ENCODE results near the gene INAFM2.

The INAFM2 gene

DNA sequence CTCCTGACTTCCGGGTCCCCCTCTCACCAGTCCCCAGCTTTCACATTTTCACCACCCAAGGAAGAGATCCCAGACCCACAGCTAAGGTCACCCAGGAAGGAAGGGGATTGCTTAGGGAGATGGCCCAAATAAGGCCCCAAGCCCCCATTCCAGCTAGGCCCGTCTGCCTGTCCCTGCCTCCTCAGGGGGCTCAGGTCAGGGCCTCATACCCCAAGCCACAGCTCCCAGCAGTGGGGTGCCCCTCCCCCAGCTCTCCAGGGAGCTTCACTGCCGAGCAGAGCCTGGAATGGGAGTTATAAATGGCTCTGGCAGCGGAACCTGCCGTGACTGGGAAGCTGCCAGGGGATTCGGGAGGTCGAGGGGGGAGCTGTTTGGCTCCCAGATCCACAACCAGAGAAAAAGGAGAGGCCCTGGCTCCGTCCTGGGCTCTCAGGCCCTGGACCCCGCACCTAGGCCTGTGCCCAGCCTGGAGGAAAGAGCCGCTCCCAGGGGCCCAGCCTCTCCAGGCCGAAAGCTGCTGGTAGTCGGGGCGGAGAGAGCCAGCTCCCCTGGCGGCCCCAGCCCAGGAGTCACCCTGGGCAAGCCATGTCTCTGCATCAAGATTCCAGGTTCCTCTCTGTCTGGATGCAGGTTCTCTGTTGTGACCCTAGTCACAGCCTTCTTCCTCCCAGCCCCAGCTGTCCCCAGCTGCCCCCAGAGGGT is 16.7 kb downstream of the INAFM2 start:
- DNase-seq (ENCODE audit: extremely low read depth, low read depth) = peak; percentile 54
- TF ChIP-seq, protein P1, sequence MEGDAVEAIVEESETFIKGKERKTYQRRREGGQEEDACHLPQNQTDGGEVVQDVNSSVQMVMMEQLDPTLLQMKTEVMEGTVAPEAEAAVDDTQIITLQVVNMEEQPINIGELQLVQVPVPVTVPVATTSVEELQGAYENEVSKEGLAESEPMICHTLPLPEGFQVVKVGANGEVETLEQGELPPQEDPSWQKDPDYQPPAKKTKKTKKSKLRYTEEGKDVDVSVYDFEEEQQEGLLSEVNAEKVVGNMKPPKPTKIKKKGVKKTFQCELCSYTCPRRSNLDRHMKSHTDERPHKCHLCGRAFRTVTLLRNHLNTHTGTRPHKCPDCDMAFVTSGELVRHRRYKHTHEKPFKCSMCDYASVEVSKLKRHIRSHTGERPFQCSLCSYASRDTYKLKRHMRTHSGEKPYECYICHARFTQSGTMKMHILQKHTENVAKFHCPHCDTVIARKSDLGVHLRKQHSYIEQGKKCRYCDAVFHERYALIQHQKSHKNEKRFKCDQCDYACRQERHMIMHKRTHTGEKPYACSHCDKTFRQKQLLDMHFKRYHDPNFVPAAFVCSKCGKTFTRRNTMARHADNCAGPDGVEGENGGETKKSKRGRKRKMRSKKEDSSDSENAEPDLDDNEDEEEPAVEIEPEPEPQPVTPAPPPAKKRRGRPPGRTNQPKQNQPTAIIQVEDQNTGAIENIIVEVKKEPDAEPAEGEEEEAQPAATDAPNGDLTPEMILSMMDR (IDR thresholded peaks at IDR 0.05; ENCODE audit: low read depth, low read length) = no peak

DNA sequence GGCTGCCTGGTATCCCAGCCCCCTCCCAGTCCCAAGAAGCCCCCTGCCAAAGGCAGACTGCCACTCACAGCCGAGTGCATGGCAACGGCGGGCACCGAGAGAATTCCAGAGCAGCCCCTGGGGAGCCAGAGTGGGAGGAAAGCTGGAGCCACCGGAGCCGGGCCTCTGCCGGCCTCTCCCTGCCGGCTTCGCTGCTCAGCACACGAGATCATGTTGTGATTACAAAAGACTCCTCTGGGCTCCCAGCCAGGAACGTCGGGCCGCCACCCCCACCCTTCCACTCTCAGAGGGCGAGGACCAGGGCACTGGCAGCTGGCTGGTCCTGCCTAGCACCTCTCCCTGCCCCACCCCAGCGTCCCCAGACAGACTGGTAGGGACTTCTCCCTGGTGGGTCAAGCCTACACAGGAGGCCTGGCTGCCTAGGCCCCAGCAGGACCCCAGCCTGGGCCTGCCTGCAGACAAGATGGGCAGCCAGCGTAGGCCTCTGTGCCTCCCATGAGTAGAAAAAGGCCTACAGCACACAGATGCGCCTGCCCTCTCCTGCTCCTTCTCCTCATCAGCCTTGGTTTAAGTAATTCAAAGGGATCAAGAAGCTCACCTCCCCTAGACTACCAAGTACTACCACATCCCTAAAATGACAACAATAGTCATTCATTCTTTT is 17.4 kb downstream of the INAFM2 start, which contains the start of gene CCDC9B:
TSS of gene CCDC9B (minus strand) at position 200 of the 661 bp plus-strand sequence. CDS start at position 80, 120 bp downstream.
- TF ChIP-seq, protein P1 (IDR thresholded peaks at IDR 0.05; ENCODE audit: low read depth, low read length) = no peak
- peak; percentile 74 for DNase-seq (ENCODE audit: extremely low read depth, low read depth)

DNA sequence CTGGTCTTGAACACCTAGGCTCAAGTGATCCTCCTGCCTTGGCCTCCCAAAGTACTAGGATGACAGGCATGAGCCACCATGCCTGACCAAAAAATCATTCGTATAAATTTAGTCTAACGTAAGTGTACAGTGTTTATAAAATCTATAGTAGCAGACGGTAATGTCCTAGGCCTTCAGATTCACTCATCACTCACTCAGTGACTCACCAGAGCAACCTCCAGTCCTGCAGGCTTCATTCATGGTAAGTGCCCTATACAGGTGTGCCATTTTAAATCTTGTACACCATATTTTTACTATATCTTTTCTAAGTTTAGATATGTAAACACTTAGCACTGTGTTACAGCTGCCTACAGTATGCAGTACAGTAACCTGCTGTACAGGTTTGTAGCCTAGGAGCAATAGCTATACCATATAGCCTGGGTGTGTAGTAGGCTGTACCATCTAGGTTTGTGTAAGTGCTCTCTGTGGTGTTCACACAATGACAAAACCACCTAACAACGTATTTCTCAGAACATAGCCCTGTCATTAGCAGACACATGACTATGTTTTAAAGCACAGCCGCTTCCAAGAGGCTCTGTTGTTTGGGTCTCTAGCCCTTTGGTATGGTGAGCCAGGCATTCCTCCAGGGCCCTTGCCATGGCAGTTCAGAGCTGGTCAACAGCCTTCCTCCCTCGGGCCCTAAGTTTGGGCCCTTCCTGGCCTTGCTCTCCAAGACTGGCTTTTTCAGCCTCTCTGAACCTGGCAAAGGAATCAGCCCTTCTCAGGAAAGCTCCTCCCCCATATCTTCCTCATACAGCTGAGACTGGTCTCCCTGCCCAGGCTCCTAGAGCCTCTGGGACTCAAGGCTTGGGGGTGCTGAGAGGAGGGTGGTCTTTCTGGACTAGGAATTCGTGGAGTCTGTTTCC is 19.2 kb downstream of the INAFM2 start:
- TF ChIP-seq, protein P1 (IDR thresholded peaks at IDR 0.05; ENCODE audit: low read depth, low read length) = no peak
- DNase-seq (ENCODE audit: extremely low read depth, low read depth) = no peak

DNA sequence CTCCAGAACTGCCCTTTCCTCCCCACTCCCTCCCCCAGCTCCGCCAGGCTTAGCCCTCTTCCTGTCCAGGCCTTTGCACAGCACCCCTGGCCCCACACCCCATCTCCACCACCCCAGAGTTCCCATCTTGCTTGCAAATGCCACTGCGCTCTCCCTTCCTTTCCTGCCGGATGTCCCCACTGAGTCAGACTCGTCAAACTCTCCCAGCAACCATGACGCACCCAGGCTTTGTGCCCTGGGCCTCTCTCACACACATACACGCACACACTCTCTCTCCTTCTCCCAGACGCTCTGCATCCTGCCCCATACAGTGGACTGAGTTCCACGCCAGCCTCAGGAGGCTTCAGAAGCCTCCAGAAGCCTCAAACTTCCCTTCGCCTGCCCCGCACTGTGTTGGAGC is 20.0 kb downstream of the INAFM2 start:
- TF ChIP-seq, protein P1 (IDR thresholded peaks at IDR 0.05; ENCODE audit: low read depth, low read length) = no peak
- DNase-seq (ENCODE audit: extremely low read depth, low read depth) = no peak

DNA sequence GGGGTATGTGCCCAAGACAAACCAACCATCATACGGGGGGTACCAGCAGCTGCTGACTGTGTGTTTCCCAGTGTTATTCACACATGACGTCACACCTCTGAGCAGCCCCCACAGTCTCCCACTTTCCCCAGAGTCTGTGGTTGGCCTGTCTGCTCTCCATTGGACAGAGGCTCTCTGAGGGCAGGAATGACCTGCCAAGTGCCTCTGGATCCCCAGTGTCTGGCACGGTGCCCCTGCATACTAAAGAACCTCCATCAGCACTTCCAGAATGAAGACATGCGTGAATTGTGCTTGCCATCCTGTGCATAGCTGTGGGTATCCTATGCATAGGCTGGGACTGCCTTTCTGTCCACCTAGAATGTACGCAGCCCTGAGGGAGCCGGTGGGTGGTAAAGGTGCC is 20.7 kb downstream of the INAFM2 start:
- TF ChIP-seq, protein P1 (IDR thresholded peaks at IDR 0.05; ENCODE audit: low read depth, low read length) = no peak
- no peak for DNase-seq (ENCODE audit: extremely low read depth, low read depth)

DNA sequence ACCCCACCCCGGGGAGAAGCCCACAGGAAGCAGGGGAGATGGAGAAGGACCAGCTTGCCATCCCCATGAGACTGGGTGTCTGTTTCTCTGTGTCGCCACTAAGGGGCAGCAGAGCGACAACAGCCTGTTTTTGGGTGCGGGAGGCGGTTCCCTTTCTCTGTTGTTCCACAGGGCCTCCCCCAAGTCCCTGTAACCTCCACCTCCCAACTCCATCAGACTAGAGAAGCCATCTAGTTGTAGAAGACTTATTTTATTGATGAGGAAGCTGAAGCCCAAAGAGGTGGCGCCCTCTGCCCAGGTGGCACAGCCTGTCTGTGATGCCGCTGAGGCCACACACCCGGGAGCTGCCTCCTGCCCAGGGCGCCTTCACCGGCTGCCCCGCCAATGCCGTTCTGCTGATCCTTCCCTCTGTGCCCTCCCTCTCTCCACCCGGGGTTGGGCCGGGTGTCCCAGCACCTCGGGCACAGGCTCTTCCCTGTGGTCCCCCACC is 21.2 kb downstream of the INAFM2 start:
- DNase-seq (ENCODE audit: extremely low read depth, low read depth) = no peak

More for the DNA sequence above, 21.2 kb downstream of the INAFM2 start:
- TF ChIP-seq, protein P1 (IDR thresholded peaks at IDR 0.05; ENCODE audit: low read depth, low read length) = peak; percentile 78

Measured in AG09319 (cell line).